Caco-2 (cell line): ENCODE results near the gene CISD1. TPM values are rescaled to one million over a fixed set of nuclear protein-coding genes. Genes with fewer than 3 reads are reported as not detected.

Source experiments
- BruUV-seq: library from RNA; stranded (reverse); fragments of 400-500 nt; replicated peaks from 2 replicates; lab custom pipeline; 2021; lab: Mats Ljungman, UMichigan
- CTCF ChIA-PET: fragments of 300-600 bp; sonication (Branson Sonifier 250); formaldehyde crosslinking; loops from one replicate; lab custom pipeline; 2022; ENCODE audit warnings: antibody characterized with exemption; lab: Charles Lee
- POLR2A ChIA-PET: fragments of 300-600 bp; sonication (Branson Sonifier 250); formaldehyde crosslinking; loops from one replicate; lab custom pipeline; 2022; ENCODE audit warnings: antibody characterized with exemption; lab: Charles Lee
- DNase-seq, 2 experiments: peaks; one replicate each; pipeline versions ENCODE4 v3.0.0 to v3.0.0-alpha.2; 2020 to 2022
- H3K27me3 ChIP-seq: replicated peaks from 2 replicates; pipeline ENCODE4 v1.6.0; 2011; ENCODE audit warnings: low read length; ENCODE audit not compliant: control insufficient read depth, insufficient read depth
- H3K36me3 ChIP-seq: 2 replicates; pipeline ENCODE4 v1.5.1; 2011; ENCODE audit warnings: low read length; ENCODE audit not compliant: control insufficient read depth, insufficient read depth
- H3K4me1 ChIP-seq: fragments of 250-450 bp; sonication (Bioruptor Pico); 2 replicates; pipeline ENCODE4 v1.5.1; 2020; ENCODE audit warnings: mild to moderate bottlenecking
- H3K4me3 ChIP-seq: 2 replicates; pipeline ENCODE4 v1.5.1; 2011; ENCODE audit warnings: low read depth, mild to moderate bottlenecking, control low read depth, low read length
- H3K9me3 ChIP-seq: fragments of 250-450 bp; sonication (Bioruptor Pico); 2 replicates; pipeline ENCODE4 v1.5.1; 2020; ENCODE audit warnings: mild to moderate bottlenecking, moderate library complexity
- H3K27ac Mint-ChIP-seq: one replicate; pipeline ENCODE4 v1.8.0; 2022; ENCODE audit warnings: mixed read lengths; ENCODE audit not compliant: unreplicated experiment
- H3K27me3 Mint-ChIP-seq: one replicate; pipeline ENCODE4 v1.8.0; 2022; ENCODE audit warnings: mixed read lengths; ENCODE audit not compliant: insufficient read depth, unreplicated experiment
- H3K36me3 Mint-ChIP-seq: one replicate; pipeline ENCODE4 v1.8.0; 2022; ENCODE audit warnings: mild to moderate bottlenecking, mixed read lengths; ENCODE audit not compliant: insufficient read depth, unreplicated experiment
- H3K4me1 Mint-ChIP-seq: one replicate; pipeline ENCODE4 v1.8.0; 2022; ENCODE audit warnings: low read depth, mixed read lengths; ENCODE audit not compliant: unreplicated experiment
- H3K4me3 Mint-ChIP-seq: one replicate; pipeline ENCODE4 v1.8.0; 2022; ENCODE audit warnings: mild to moderate bottlenecking, moderate library complexity, mixed read lengths; ENCODE audit not compliant: unreplicated experiment
- H3K9me3 Mint-ChIP-seq: one replicate; pipeline ENCODE4 v1.8.0; 2022; ENCODE audit warnings: mixed read lengths; ENCODE audit not compliant: unreplicated experiment
- CTCF ChIP-seq, 2 experiments: fragments of 200-600 bp in 1 of 2; IDR thresholded peaks; 1 replicate in 1 of 2; 2 replicates in 1 of 2; pipeline versions ENCODE4 v1.5.1 to v1.8.0; 2011 to 2022; ENCODE audit warnings: antibody characterized with exemption in 1 of 2, control low read depth in 1 of 2, inconsistent platforms in 1 of 2, low read depth in 1 of 2, low read length in 1 of 2, mild to moderate bottlenecking in 1 of 2, moderate library complexity in 1 of 2; ENCODE audit not compliant: insufficient read depth in 1 of 2, severe bottlenecking in 1 of 2, unreplicated experiment in 1 of 2
- intact Hi-C: fragments of 100-400 bp; cut with micrococcal nuclease; formaldehyde crosslinking; loops from one replicate; pipeline ENCODE4 v1.10.0; 2022; ENCODE audit not compliant: unreplicated experiment
- total RNA-seq: library from RNA; stranded (reverse); gene quantifications from 2 replicates; pipeline ENCODE4 v1.2.3, GENCODE V29; 2022

Gene CISD1
- total RNA-seq, 1 experiment from 2014 or later: 98.3 TPM

- CTCF ChIA-PET: interaction anchor here (0.7 to 3.1 kb wide), 4 partner anchors 9 to 84 kb away, joined by 3 to 24 read pairs (median 3); partner anchors contain the start of gene TFAM
Measured at GRCh38 chr10:58300676-58301075, 31.7 kb downstream of the CISD1 start.

GRCh38 chr10:58302254-58302653 lies 33.3 kb downstream of the CISD1 start:
- Mint-ChIP-seq H3K27ac (no peak overlapping the region), H3K4me1 (peaks cover 18% of the 10 kb centered on the region), H3K4me3 (no peak overlapping the region), H3K9me3 (no peaks in the 10 kb centered on the region), H3K36me3 (no peaks in the 10 kb centered on the region), H3K27me3 (no peaks in the 10 kb centered on the region)
- Histone ChIP-seq H3K9me3 (no peaks in the 10 kb centered on the region), H3K36me3 (no peaks in the 10 kb centered on the region), H3K4me1 (peaks cover 23% of the 10 kb centered on the region), H3K27me3 (no peaks in the 10 kb centered on the region), H3K4me3 (no peak overlapping the region)
- no TSS peak for BruUV-seq
- ChIA-PET POLR2A (no interaction called here), CTCF (no interaction called here)
- intact Hi-C loops: no loop called here
- DNase-seq: no peak
- TF ChIP-seq CTCF (IDR thresholded peaks at IDR 0.05; ENCODE audit: insufficient read depth in 1 of 2, low read depth in 1 of 2, low read length in 1 of 2, severe bottlenecking in 1 of 2, unreplicated experiment in 1 of 2): no peak

More at GRCh38 chr10:58300676-58301075, 31.7 kb downstream of the CISD1 start:
- POLR2A ChIA-PET: no interaction called here
- intact Hi-C loops: no loop called here
- H3K36me3 ChIP-seq: no peaks in the 10 kb centered on the region
- Mint-ChIP-seq H3K9me3 (no peaks in the 10 kb centered on the region), H3K4me3 (no peak overlapping the region), H3K27ac (no peak overlapping the region), H3K27me3 (no peaks in the 10 kb centered on the region), H3K4me1 (peaks cover 11% of the 10 kb centered on the region), H3K36me3 (no peaks in the 10 kb centered on the region)
- no TSS peak for BruUV-seq
- H3K4me3 ChIP-seq: no peak overlapping the region
- no peak for DNase-seq
- H3K9me3 ChIP-seq: no peaks in the 10 kb centered on the region
- no peak for TF ChIP-seq CTCF (IDR thresholded peaks at IDR 0.05; ENCODE audit: insufficient read depth in 1 of 2, low read depth in 1 of 2, low read length in 1 of 2, severe bottlenecking in 1 of 2, unreplicated experiment in 1 of 2)
- H3K4me1 ChIP-seq: peaks cover 16% of the 10 kb centered on the region
- H3K27me3 ChIP-seq: no peaks in the 10 kb centered on the region

- intact Hi-C loops: no loop called here
- TF ChIP-seq CTCF (IDR thresholded peaks at IDR 0.05; ENCODE audit: insufficient read depth in 1 of 2, low read depth in 1 of 2, low read length in 1 of 2, severe bottlenecking in 1 of 2, unreplicated experiment in 1 of 2): no peak
- H3K4me1 Mint-ChIP-seq: peaks cover 18% of the 10 kb centered on the region
- no peak overlapping the region for H3K27ac Mint-ChIP-seq
- CTCF ChIA-PET: no interaction called here
- POLR2A ChIA-PET: no interaction called here
- Histone ChIP-seq H3K4me3 (no peak overlapping the region), H3K9me3 (no peaks in the 10 kb centered on the region), H3K27me3 (no peaks in the 10 kb centered on the region), H3K36me3 (no peaks in the 10 kb centered on the region), H3K4me1 (peaks cover 22% of the 10 kb centered on the region)
- no peak for DNase-seq
- no peak overlapping the region for H3K4me3 Mint-ChIP-seq
- no peaks in the 10 kb centered on the region for H3K9me3 Mint-ChIP-seq
- H3K27me3 Mint-ChIP-seq: no peaks in the 10 kb centered on the region
- H3K36me3 Mint-ChIP-seq: no peaks in the 10 kb centered on the region
- no TSS peak for BruUV-seq
Measured at GRCh38 chr10:58304099-58304633, 35.2 kb downstream of the CISD1 start.
